ENCODE results near the gene LHX3. TPM values are rescaled to one million over a fixed set of nuclear protein-coding genes. Genes with fewer than 3 reads are reported as not detected.

LHX3 gene
- total and polyA plus RNA-seq, 11 donors: not detected

GRCh38 chr9:136202454-136203407 lies 2.2 kb downstream of the LHX3 start:
- ATAC-seq (no peak), DNase-seq (no peak)
- Histone ChIP-seq H3K27me3 (peaks cover 58 to 77% (median 71%) of the 10 kb centered on the region in 9 donors), H3K9me3 (no peaks in the 10 kb centered on the region), H3K27ac (no peak overlapping the region), H3K36me3 (no peaks in the 10 kb centered on the region), H3K4me1 (peaks cover 0 to 26% (median 5%) of the 10 kb centered on the region in 12 donors), H3K4me3 (no peak overlapping the region)
- 10 to 20% (median 13%) methylated on average over 31 to 99 of the region's 99 CpGs for WGBS, 4 donors
- TF ChIP-seq POLR2A (IDR thresholded peaks at IDR 0.05) (no peak), CTCF (IDR thresholded peaks at IDR 0.05) (no peak)
- intact Hi-C loops (cut with DNase I): no loop called here

- peak in 1 of 4 donors; percentile 69 for ATAC-seq
- Histone ChIP-seq H3K27me3 (peaks cover 66 to 86% (median 80%) of the 10 kb centered on the region in 9 donors), H3K4me3 (no peak overlapping the region), H3K9me3 (no peaks in the 10 kb centered on the region), H3K27ac (no peak overlapping the region), H3K36me3 (no peaks in the 10 kb centered on the region), H3K4me1 (peaks cover 0 to 26% (median 5%) of the 10 kb centered on the region in 12 donors)
- 6 to 12% (median 7%) methylated on average over 15 to 85 of the region's 85 CpGs for WGBS, 4 donors
- intact Hi-C loops (cut with DNase I): no loop called here
- no peak for TF ChIP-seq POLR2A (IDR thresholded peaks at IDR 0.05)
- TF ChIP-seq CTCF (IDR thresholded peaks at IDR 0.05): no peak
- DNase-seq: no peak
Measured at GRCh38 chr9:136201609-136202453, 3.1 kb downstream of the LHX3 start.

GRCh38 chr9:136201174-136201573 lies 3.8 kb downstream of the LHX3 start:
- peaks cover 0 to 26% (median 5%) of the 10 kb centered on the region in 12 donors for H3K4me1 ChIP-seq
- WGBS, 4 donors: 48 to 55% (median 49%) methylated on average over 12 to 13 of the region's 13 CpGs
- no peak for DNase-seq
- ATAC-seq: no peak
- no peaks in the 10 kb centered on the region for H3K9me3 ChIP-seq
- TF ChIP-seq POLR2A (IDR thresholded peaks at IDR 0.05) (no peak), CTCF (IDR thresholded peaks at IDR 0.05) (no peak)
- H3K27me3 ChIP-seq: peaks cover 73 to 93% (median 86%) of the 10 kb centered on the region in 9 donors
- intact Hi-C loops (cut with DNase I): no loop called here
- no peaks in the 10 kb centered on the region for H3K36me3 ChIP-seq
- no peak overlapping the region for H3K27ac ChIP-seq
- no peak overlapping the region for H3K4me3 ChIP-seq

- 41 to 54% (median 47%) methylated on average over 13 to 19 of the region's 19 CpGs for WGBS, 4 donors
- peaks cover 0 to 26% (median 5%) of the 10 kb centered on the region in 12 donors for H3K4me1 ChIP-seq
- no peaks in the 10 kb centered on the region for H3K9me3 ChIP-seq
- DNase-seq (no peak), ATAC-seq (no peak)
- TF ChIP-seq CTCF (IDR thresholded peaks at IDR 0.05) (no peak), POLR2A (IDR thresholded peaks at IDR 0.05) (no peak)
- peak overlapping the region in 1 of 12 donors; percentile 7 for H3K4me3 ChIP-seq
- no peaks in the 10 kb centered on the region for H3K36me3 ChIP-seq
- H3K27ac ChIP-seq: no peak overlapping the region
- intact Hi-C loops (cut with DNase I): no loop called here
- H3K27me3 ChIP-seq: peaks cover 77 to 99% (median 92%) of the 10 kb centered on the region in 9 donors
Measured at GRCh38 chr9:136200424-136200823, 4.5 kb downstream of the LHX3 start.
